GM19463 (cell line): Measurements from ENCODE around the gene PSD2.

Source experiments
- ATAC-seq: cut with Tn5 transposase; IDR thresholded peaks from one replicate; pipeline ENCODE4 v1.9.1; 2021; ENCODE audit warnings: mild to moderate bottlenecking, moderate library complexity; ENCODE audit not compliant: unreplicated experiment

Gene PSD2

DNA sequence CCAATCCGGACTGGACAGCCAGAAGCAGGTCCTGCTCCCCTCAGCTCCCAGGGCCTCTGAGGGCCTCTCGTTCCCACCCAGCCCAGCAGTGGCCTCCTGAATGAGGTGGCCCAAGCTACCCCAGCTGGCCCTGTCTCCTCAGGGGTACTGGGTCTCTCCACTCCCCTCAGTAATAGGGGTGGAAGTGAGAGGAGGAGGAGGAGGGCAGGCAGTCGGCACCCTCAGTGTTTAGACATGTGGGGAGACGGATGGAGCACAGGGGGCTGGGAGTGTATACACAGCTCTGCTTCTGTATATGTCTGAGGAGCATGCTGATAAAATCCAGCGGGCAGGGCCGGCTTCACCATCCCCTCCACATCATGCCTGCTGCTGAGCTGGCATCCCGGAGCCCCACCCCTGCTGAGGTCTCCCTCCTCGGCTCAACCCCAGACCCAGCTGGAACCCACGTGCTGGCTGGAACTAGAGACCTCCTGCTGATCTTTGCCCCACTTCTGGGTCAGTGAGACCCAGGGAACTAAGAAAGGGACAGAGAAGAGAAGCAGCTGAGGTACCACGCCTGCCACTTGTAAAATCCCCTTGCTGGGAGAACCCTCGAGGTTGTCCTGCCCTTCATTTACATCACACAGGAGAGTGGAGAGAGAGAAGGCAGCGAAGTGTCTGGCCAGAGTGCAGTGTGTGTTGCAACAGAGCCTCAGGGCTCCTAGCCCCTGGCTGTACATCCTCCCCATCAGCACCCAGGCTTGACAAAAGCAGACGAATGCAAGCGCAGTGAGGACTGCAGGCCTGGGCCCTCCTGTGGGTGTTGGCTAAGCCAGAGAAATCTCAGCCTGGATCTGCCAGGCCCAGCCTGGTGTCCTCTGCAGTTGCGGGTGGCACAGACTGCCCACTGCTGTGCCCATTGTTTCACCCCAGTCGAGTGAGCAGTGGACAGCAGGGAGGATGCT, 77.5 kb downstream of the PSD2 start:
- ATAC-seq, result no peak

DNA sequence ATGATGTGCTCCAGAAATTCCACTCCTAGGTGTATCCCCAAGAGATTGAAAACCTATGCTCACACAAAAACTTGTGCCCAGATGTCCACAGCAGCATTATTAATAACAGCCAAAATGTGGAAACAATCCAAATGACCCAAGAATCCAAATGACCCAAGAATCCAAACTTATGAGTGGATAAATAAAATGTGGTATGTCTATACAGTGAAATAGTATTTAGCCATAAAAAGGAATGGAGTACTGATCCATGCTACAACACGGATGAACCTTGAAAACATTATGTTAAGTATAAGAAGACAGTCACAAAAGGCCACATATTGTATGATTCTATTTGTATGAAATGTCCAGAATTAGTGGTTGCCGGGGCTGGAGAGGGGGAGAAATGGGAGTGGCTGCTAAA, 80.3 kb downstream of the PSD2 start:
- ATAC-seq, result no peak

DNA sequence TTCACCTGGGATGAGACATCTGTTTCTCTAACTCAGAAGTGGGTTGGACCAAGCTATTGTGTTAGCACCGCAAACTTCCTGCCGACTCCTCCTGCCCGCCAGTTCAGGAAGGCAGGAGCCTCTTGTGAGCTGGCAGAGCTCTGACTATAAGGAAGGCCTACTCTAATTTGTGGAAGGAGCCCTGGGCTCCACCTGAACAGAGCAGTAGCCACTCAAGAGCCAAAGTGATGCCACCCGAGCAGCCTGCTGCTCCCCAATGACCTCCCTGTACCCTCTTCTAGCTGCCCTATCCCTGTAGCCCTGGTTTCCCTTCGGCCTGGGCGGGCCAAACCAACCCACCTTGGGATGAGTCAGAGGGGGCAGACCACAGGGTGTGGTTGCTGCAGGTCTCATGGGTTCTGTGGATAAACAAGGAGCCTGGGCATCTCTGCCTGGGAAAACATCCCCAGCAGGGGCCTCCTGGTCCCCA, 81.6 kb downstream of the PSD2 start:
- ATAC-seq, result no peak

DNA sequence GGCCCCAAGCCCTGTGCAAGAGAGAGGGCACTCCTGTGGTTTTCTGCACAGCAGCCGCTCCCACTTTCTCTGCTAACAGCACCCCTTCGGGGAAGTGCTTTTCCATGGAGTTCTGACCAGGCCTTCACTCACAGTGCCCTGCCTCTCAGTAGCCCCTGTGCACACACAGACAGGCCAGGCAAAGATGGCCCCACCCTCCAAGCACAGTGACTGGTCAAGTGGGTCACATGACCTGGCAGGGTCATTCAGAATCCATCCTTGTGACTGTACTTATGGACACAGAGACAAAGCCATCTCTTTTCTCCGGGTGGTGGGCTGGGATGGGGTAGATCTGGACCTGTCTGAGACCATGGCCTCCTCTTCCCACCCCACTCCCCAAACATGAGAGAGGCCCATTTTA, 82.5 kb downstream of the PSD2 start:
- no peak for ATAC-seq

DNA sequence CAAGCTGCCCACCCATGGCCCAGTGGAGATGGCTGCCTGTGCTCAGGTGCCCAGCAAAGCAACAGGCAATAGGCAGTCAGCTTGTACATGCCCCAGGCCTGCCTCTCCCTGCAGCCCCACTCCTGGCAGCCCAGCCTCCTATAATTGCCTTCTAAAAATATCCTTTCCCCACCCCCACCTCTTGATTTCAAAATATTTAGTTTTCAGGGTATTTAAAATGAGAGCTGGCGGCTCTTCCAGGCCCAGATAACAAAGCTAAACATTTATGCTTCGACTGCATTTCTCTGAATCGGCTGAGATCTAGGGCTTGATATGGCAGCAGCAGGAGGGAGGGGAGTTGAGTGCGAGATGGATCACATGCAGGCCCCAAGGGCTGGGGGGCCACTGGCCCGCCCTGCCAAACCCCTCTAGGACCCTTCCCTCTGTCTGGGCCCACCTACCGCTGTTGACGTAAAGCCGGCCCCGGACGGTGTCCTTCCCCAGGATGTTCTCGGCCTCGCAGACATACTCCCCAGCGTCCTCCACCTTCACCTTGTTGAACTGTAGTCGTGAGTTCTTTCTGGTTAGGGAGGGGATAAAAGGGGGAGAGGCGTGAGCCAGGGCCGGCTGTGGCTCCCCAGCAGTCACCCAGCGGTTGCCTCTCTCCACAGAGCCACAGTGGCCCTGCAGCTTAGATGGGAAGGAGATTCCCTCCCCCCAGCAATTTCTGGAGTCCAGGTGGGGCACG, 85.0 kb downstream of the PSD2 start:
- ATAC-seq, result no peak

DNA sequence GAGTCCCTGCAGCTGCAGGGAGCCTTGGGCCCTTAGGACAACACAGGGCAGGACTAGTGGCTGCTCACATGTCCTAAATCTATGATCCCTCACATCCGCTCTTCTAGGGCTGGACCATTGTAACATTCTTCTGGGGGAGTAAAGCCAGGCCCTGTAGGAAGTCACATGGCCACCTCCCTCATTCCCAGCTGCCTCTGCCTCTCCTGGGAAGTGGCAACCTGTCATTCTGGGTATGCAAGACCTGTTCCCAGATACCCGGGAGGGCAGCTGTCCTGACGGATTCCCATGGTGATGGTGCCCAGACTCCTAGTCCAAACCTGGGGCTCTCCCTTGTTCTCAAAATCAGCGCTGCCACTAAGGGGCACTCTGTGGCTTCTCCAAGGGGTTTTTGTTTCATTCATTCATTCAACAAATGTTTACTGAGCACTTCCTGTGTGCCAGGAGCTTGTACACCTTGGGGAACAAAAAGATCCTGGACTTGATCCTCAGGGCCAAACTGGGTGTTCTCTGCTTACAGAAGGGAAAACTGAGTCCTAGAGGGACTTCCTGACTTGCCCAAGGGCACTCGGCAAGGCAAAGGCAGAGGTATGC, 85.6 kb downstream of the PSD2 start:
- ATAC-seq, result no peak

DNA sequence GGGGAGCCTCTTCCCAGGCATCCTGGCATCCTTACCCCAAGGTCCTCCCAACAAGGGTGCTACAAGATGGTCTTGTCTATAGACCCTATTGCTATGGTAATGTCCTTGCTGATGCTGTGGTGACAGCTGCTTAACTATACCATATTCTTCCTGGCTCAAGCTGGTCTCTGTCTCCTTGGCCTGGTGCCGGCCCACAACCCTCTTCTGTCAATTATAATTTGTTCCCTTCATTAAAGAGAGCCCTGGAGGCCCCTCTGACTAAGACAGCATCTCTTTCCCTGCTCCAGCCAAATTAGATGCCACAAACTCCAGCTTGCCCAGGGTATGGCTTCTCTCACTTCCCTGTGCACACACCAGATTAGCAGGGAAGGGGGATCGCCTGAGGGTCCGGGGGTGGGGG, 86.7 kb downstream of the PSD2 start:
- ATAC-seq, result no peak

DNA sequence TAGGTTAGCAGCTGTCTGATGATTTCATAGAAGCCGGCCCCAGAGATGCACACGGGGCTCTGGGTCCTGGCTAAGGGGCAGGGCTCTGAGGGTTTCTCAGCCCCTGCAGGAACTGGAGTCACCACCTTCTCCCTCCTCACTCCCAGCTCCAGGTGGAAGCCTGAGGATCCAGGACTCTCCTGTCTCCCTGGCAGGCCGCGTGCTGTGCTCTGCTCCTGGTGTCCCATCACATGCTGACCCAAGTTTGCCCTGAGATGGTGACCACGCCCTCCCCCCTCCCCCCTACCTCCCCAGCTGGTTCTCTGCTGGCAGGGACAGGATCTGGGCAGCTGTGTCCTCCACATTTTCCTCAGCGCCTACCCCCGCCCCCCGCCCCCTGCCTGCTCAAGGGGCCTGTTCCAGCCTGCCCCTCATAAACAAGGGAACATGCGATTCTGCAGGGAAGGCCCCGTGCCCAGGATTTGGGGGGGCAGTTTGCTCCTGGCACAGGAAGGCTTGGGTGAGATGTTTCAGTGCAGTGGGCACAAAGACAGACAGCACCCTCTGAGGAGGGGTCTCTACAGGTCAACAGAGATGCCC, 87.4 kb downstream of the PSD2 start:
- ATAC-seq, result no peak

DNA sequence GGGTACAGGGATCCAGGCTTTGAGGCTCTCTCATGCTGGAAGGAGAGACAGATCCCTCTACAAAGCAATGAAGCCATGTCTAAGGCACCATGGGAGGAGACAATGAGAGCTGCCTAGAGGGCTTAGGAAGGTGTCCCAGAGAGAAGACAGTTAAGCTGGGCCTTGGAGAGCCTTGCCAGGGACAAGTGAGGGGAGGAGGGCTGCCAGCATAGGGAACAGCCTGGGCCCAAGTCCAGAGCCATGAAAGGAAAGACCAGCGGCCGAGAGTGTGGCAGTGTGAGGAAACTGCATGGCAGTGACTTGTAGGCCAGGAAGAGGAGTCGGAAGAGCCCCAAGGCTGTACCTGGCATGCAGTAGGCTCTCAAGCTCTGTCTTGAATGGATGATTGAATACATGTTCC, 88.5 kb downstream of the PSD2 start:
- ATAC-seq, result no peak

DNA sequence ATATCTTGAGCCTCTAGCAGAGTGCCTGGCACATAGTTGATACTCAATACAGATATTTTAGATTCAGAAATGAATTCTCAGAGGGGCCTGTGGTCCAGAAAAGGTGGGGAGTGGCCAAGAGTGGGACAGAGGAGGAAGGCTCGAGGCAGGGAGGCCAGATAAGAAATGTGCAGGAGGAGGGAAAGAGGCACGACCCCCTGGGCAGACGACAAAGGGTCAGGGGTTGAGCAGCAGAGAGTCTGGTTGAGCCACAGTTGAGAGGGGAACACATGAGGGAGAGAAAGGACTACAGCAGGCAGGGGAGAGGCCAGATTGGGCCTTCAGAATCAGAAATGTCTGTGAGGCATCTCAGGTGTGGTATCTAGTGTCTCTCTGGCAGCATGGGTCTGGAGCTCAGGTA, 89.1 kb downstream of the PSD2 start:
- ATAC-seq, result no peak

DNA sequence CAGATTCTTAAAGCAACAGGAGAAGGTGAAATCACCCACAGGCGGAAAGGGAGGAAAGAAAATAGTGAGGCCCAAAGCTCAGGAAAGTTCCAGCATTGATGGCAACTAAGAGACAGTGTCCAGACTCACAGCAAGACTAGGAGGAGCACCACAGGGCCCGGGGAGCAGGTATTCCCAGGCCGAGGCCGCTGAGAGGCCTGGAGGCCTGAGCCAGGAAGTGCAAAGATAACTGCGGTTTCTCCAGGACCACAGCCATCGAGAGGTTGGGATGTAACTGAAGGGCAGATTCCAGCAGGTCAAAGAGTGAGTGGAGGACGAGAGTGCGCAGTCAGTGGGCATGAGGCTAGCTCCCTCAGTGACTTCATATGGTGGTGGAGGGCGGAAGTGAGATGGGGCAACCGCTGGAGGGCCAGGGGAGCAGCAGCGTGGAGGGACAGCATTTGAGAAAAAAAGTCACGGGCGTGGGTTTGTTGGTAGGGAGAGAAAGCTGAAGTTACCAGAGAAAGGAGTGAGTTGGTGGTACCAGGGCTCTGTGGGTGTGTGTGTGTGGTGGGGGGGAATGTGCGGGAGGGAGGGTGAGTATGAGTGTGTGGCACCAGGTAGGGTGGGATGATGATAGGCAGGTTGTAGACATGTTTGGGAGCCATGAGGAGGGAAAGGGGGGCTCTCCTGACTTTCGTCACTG, 89.7 kb downstream of the PSD2 start:
- no peak for ATAC-seq

DNA sequence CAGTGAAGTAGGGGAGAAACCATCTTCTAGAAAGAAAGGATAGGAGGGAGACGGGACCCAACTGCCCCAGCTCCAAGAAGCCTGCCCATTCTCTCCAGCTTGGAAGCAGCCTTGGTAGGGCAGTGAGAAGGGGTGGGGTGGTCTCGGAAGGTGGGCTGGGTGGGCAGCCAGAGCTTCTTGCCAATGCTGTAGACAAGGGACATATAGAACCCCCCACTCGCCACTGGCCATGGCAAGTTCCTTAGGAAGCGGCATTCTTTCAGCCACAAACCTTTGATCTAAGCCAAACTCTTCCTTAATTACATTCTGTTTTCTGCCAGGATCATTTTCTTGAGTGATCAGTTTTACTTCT, 90.2 kb downstream of the PSD2 start:
- no peak for ATAC-seq

DNA sequence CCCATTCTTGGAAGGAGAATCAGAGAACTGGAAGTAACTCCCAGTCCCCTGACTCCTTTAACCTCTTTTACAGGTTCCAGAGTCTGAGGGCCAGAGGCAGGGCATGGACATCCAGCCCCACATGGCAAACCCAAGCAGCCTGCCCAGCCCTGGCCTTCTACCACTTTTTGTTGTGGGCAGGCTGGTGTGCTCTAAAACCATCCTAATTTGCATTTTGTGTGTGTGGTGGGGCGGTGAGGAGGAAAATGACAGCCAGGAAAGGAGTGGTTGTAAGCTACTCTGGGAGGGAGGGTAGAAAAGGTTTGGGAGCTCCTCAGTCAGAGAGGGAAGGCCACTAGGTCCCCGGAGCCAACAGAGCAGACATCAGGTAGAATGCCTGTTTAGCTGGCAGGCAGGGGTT, 90.6 kb downstream of the PSD2 start:
- ATAC-seq, result no peak

DNA sequence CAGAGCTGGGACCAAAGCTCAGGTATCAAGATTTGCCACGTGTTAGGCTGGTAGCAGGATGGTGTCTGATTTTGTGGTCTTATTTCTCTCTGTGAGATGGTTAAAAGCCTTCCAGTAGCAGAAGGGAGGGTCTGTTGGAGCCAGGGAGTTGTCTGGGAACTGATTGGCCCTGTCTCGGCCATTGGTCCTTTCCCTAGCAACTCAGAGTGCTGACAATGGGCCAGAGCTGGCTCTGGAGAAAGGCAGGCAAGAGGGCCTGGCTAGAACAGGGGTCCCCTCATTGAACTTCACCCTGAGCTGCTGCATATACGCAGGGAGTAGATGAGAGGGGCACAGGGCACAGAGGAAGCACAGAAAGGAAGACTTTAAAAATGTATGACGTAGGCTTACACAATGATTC, 92.8 kb downstream of the PSD2 start:
- ATAC-seq, result no peak

DNA sequence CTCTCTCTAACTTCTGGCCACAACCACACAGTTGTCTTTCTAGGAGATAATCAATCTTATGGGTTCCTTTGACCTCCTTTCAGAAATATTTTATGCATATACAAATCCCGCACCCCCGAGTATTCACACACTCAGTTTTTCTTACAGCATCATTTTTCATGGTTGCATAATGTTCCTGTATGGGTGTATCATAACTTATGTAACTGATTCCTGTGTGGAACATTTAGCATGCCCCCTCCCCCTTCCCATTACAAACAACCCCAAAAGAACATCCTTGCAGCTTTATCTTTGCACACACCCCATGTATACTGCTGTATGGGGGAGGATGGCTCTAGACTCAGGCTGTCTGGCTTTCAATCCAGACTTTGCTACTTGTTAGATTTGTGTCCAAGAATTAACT, 93.8 kb downstream of the PSD2 start:
- no peak for ATAC-seq

DNA sequence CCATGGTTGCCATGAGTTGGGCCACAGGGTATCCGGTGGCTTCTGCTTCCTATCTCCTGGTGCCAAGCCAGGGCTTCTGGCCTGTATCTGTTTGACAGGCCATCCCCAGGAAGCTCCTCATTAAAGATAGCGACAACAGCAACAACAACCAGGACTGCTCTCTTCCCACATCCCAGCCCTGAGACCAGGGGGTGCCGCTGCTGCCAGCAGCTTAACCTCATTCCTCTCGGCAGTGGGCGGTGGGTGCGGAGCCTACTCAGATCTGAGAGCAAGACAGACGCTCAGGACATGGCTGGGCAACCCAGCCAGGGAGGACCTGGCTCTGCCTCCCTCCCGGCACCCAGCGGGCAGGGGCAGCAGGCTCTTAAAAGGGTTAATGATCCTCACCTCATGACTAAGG, 98.3 kb downstream of the PSD2 start:
- ATAC-seq, result no peak
